ENCODE measurements around the gene NUDT14.

Gene NUDT14

DNA sequence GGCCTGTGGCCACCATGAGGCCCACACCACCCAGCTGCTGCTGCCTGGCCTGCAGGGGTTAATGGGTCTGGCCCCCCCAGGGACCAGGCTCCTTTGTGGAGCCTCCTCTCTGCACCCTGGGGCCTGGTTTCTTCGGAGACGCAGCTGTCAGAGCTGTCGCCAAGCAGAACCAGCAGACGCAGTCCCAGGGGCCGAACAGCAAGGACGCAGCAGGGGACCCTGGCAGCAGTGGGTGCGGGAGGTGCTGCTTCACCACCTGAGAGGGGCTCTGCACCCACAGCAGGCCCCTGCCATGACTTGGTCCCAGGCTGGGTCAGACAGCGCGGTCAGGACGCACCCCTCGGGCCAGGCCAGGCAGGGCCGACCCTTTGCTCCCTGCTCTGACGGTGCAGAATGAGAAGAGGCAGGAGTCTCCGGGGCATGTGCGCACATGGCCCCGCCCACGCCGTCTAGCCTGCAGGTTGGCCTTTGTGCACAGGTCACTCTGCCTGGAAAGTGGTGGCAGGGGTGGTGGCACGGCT lies 43.0 kb downstream of the NUDT14 start:
- no peak for DNase-seq (ENCODE audit: insufficient read length, low spot score)
- FAIRE-seq = no peak

DNA sequence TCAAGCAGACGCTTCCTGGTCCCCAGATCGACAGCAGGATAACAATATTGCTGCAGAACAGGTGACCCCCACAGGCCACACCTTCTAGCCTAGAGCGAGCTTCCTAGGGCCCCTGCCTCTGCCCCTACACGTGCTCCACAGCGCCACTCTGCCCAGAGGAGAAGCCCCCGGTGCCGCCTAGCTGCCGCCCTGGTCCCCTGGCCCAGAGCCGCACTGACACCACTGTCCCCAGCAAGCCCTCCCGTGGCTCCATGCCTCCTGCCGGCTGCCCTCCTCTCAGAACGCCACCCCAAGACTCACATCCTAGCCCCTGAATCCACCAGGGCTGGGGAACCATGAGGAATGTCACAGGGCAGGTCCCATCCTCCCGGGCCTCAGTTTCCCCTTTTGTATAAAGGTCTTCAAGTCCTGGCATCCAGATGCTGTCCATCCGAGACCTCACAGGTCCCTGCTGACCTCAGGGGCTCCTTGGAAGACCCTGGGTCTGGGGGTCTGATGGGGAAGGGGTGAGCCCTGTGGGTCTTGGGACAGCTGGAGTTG lies 43.6 kb downstream of the NUDT14 start:
- no peak for FAIRE-seq
- no peak for DNase-seq (ENCODE audit: insufficient read length, low spot score)

DNA sequence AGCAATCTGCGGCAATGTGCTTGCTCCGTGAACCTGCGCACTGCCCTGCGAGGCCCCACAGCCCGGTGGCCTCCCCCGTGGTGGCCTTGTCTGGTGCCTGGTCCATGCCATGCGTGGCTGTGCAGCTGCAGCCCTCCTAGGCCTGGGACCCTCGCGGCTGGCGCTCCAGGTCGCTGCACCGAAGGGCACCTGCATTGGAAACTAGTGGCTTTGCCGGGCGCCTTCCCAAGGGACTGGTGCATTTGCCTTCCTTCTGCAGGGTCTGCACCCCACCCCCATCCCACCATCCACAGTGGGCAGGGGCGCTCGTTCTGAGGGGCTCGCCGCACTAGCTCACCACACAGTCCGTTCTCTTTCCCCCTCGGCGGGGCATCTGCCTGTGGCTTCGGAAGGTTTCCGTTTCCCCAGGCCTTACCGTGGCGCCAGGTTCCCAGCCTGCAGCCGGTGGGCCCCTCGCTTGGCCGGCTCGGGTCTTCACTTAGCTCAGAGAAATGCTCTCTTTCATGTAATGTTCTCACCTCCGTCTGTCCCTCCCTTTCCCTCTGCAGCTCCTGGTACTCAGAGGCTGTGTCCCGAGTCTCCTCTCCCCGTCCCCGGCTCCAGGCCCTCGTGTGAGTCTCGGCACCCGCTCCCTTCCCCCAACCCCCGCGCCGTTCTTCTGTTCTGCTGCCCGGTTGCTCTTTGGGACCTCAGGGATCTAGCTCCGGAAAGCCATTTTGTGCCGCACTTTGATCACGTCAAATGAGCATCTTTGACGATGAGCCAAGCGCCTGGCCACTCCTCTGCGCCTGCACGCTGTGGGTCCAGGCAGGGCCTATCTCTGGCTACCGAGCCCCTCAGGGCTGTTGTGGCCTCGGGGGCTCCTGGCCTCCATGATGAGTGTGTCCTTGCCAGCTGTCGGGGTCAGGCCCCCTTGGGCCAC lies 44.5 kb downstream of the NUDT14 start:
- DNase-seq (ENCODE audit: insufficient read length, low spot score) = no peak
- FAIRE-seq = no peak

DNA sequence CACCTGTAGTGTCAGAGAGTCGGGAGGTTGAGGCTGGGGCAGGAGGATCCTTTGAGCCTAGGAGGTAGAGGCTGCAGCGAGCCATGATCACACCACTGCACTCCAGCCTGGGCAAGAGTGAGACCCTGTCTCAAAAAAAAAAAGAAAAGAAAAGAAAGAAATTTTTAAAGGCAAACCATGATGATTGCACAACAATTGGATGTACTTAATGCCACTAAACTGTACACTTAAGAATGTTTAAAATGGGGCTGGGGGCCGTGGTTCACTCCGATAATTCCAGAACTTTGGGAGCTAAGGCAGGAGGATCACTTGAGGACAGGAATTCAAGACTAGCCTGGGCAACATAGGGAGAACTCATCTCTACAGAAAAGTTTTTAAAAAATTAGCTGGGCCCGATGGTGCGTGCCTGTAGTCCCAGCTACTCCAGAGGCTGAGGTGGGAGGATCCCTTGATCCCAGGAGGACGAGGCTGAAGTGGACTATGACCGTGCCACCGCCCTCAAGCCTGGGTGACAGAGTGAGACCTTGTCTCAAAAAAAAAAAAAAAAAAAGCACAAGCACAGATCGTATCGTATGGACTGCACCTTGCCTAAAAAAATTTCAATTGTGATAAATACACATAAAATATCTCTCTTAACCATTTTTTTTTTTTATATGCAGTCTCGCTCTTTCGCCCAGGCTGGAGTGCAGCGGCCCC lies 45.3 kb downstream of the NUDT14 start:
- DNase-seq (ENCODE audit: insufficient read length, low spot score) (no peak), FAIRE-seq (no peak)

DNA sequence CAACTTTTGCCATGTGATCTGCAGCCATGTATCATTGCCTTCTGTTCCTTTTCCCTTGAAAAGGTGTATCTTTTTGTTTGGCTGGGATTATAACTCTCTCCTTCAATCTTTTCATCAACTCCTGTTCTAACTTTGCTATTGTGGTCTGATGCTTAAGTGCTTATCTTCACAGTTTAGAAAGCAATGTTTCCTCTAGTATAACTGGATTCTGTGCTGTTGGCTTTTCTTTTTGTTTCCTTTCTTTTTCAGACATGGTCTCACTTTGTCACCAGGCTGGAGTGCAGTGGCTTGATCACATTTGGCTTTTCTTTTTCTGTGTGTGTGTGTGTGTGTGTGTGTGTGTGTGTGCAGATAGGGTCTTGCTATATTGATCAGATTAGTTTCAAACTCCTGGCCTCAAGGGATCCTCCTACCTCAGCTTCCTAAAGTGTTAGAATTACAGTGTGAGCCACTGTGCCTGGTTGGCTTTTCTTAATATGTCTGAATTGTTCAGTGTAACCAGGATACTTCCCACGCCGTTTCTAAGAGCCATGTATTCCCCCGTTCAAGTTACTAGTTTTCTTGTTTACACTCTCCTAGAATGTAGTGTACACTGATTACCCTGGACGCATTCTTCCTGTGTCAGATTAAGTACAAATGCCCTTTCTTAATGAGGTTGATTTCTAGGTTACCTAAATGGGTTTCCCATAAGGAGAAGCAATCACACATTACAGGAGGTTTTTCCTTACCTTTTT lies 48.0 kb downstream of the NUDT14 start:
- no peak for FAIRE-seq
- DNase-seq (ENCODE audit: insufficient read length, low spot score) = no peak

DNA sequence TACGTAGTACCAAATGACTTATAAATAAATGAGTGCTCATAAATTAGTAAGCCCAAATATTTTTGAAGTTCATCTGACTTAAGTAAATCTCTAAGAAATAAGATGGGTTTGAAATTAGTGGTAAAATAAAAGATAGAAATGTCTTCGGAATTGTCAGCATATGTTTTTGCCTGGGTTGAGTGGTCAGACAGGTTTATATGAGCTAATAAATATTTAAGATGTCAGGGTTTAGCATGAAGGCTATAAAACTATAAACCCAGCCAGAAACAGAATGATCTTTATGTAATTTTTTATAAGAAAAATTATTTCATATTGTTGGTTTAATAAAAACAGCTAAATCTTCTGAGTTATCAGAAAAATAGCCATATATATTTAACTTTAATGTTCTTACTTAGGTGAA lies 49.9 kb downstream of the NUDT14 start:
- FAIRE-seq = no peak
- no peak for DNase-seq (ENCODE audit: insufficient read length, low spot score)

DNA sequence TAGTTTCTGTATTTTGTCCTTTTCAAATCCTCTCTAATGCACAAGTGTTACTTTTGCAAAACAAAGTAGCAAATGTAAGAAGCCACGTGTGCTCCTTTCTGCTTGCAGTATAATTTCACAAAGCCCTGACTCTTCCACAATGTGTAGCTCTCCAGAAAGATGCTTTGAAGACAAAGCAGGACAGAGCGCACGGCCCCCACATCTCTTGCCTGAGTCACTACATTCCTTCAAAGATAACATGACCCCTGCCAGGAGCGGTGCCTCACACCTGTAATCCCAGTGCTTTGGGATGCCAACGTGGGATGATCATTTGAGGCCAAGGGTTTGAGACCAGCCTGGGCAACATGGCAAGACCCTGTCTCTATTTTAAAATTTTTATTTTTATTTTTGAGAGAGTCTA lies 53.1 kb downstream of the NUDT14 start:
- FAIRE-seq = no peak
- DNase-seq (ENCODE audit: insufficient read length, low spot score) = no peak

DNA sequence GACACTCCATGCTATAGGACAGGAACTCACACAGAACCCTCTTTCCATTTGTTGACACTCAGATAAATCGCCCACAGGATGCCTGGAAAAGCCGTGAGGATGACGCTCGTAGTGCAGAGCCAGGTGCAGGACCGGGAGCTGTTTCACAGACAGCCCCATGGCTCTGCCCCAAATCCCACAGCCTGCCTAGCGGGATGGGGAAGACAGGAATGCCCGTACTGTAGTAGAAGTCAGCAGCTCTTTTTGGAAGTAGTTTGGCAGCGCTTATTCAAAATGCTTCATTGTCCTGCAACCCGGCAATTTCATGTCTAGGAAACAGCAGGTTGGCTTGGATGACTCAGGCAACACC lies 54.2 kb downstream of the NUDT14 start:
- FAIRE-seq (no peak), DNase-seq (ENCODE audit: insufficient read length, low spot score) (no peak)

DNA sequence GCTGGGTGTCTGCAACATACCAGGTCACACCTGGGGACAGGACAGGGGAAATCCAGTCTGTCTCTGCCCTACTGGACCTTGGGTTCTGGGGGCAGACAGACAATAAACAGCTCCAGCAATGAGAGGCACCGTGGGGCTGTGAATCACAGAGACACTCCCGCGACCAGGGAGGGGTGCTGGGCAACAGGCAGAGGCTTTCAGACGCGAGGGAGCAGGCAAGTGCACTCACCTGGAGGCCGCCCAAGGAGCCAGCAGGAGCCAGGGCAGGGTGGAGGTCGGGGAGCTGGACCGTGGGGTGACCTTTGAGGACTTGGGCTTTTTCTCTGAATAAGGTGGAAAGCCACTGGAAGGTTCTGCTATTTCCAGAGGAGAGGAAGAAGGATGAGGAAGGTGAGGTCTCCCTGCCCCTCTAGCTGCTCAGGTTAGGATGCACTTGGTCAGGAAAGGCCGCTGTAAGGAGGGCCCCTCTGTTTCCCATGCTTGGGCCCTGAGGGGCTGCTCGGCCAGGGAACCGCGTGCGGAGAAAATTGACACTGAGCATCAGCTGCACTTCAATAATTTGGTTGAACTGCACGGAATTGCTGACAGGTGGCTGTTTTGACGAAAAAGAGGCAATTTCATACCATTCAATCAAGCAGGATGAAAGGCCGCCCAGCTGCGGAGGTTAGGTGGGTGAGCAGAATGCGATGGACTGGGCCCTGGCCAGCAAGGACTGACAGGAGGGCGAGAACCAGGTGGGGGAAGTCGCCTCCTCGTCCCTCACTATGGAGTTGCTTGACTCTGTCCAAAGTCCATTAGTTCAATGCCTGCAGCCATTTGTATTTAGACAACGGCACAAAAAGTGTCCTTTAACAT lies 54.8 kb downstream of the NUDT14 start:
- FAIRE-seq (no peak), DNase-seq (ENCODE audit: insufficient read length, low spot score) (no peak)

DNA sequence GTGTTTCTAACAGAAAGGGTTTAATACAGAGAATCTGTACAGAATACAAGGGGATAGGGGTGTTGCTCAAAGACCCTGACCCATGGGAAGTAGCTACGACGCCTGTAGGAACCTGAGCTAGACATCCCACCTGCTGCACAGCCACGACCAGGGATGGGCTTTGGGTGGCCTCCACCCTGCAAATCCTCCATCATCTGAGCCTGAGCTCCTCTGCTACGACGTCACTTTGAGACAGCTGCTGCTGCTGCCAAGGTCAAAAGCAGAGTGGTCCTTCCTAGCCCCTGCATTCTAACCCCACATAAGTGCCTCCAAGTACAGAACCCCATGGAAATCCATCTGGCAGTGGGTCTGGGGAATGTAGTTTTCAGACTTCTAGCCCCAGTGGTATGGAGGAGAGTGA lies 56.3 kb downstream of the NUDT14 start:
- DNase-seq (ENCODE audit: insufficient read length, low spot score) (no peak), FAIRE-seq (no peak)

DNA sequence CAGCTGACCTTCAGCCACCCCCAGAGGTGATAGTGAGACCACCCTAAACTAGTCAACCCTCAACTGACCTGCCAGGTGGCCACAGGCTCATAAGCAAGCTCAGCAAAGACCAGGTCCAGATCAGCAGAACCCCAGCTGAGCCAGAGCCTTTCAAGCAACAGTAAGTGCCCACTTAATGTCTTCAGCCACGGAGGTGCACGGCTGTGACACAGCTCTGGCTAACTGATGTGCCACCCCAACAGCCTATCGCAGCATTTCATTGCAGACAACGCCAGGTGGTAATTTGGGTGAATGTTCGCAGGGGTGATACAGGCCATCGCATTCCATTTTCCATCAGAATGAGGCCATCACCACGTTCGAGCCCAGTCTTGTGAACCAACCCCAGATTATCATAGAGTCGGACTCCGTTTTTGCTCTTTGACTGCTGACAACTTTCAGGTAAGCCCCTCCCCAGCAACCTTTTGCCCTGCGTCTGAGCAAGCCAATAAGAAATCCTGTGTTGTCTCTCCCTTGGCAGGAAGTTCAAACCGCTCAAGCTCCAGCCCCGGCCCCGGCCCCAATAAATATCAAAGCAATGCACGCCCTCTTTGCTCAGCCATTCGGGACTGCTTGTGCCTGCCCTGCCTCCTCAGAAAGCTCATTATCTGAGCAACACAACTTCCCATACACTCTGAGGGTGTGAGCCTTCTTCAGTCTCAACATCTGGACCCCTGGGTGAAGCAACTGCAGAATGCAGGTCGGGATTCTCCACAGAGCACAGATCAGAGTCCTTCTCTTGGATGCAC lies 56.9 kb downstream of the NUDT14 start:
- no peak for DNase-seq (ENCODE audit: insufficient read length, low spot score)
- no peak for FAIRE-seq

DNA sequence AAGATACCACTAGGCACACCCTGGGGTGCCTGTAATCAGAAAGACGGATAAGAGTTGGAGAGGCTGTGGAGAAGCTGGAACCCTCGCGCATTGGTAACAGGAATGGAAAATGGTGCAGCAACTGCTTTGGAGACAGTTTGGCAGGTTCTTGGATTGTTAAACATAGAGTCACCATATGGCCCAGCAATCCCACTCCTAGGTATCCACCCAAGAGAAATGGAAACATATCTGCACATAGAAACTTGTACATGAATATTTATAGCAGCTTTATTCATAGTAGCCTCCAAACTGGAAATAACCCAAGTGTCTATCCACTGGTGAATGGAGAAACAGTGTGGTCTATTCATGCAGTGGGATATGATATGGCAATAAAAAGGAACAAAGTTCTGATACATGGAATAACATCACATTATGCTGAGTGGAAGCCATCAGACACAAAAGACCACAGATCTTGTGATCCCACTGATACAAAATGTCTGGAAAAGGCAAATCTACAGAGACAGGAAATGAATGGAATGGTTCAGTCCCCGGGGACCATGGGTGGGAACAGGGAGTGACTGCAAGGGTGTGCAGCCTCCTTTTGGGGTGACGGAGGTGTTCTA lies 57.9 kb downstream of the NUDT14 start:
- DNase-seq (ENCODE audit: insufficient read length, low spot score) = no peak
- FAIRE-seq = no peak

Measured in HTR-8/SVneo (cell line).